ENCODE measurements around the gene DLEC1. TPM values are rescaled to one million over a fixed set of nuclear protein-coding genes. Genes with fewer than 3 reads are reported as not detected.
A peak's percentile ranks its signal among the peaks of the same experiment; 100 is the strongest.

Gene DLEC1
- polyA plus RNA-seq, 1 donor from 2014 or later = 0.25 TPM

DNA sequence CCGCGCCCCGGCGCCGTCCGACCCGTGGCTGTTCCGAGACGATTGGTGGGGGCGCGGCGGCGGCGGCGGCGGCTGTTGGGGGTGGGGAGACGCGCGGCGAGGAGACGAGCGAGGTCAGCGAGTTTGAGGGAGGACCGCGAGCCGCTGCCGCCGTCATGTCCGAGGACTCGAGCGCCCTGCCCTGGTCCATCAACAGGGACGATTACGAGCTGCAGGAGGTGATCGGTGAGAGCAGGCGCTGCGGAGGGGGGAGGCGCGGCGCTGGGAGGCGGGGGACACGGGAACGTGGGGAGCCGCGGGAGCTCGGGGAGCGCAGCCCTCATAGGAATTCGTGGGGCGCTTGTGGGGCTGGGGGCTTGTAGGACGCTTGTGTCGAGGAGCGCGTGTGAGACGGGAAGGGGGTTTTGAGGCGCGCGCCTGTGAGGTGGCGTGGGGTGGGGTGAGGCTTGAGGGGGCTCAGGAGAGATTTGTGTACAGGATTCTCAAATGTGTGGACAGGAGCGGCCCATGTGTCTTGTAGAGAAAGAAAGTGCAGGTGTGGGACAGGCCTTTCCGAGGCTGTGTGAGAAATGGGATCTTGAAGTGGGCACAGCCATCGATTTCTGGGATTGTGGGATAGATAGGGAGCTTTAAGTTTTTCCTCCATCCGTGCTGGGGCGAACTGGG is 126.8 kb downstream of the DLEC1 start:
- H3K36me3 ChIP-seq (ENCODE audit: insufficient read depth, low read length) = no peaks in the 10 kb centered on the region
- no peak for TF ChIP-seq EZH2 (IDR thresholded peaks at IDR 0.05; ENCODE audit: borderline replicate concordance, insufficient read depth, low read length, poor library complexity, severe bottlenecking)
- no peak for TF ChIP-seq TAF1 (IDR thresholded peaks at IDR 0.05; ENCODE audit: low read depth)
- TF ChIP-seq MXI1 (conservative IDR thresholded peaks at IDR 0.05; ENCODE audit: poor library complexity, severe bottlenecking) = peak; percentile 7
- TF ChIP-seq, protein P1, sequence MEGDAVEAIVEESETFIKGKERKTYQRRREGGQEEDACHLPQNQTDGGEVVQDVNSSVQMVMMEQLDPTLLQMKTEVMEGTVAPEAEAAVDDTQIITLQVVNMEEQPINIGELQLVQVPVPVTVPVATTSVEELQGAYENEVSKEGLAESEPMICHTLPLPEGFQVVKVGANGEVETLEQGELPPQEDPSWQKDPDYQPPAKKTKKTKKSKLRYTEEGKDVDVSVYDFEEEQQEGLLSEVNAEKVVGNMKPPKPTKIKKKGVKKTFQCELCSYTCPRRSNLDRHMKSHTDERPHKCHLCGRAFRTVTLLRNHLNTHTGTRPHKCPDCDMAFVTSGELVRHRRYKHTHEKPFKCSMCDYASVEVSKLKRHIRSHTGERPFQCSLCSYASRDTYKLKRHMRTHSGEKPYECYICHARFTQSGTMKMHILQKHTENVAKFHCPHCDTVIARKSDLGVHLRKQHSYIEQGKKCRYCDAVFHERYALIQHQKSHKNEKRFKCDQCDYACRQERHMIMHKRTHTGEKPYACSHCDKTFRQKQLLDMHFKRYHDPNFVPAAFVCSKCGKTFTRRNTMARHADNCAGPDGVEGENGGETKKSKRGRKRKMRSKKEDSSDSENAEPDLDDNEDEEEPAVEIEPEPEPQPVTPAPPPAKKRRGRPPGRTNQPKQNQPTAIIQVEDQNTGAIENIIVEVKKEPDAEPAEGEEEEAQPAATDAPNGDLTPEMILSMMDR (IDR thresholded peaks at IDR 0.05; ENCODE audit: poor library complexity, severe bottlenecking) = peak; percentile 13
- no peak for TF ChIP-seq POLR2AphosphoS5 (IDR thresholded peaks at IDR 0.05)
- peak overlapping the region; percentile 87 for H3K9ac ChIP-seq (ENCODE audit: low read length)
- peak overlapping the region; percentile 97 for H3K27ac ChIP-seq (ENCODE audit: low read length)
- no peaks in the 10 kb centered on the region for H3K27me3 ChIP-seq (ENCODE audit: insufficient read depth, low read depth, low read length)
- no peaks in the 10 kb centered on the region for H3K9me3 ChIP-seq (ENCODE audit: low read length)
- no peaks in the 10 kb centered on the region for H4K20me1 ChIP-seq (ENCODE audit: insufficient read depth)
- no peaks in the 10 kb centered on the region for H3K9me2 ChIP-seq (ENCODE audit: insufficient read depth, low read length)
- peak overlapping the region; percentile 98 for H3K4me3 ChIP-seq (ENCODE audit: low read length)
- H2AFZ ChIP-seq (ENCODE audit: low read depth, low read length) = peak overlapping the region; percentile 71
- no peak overlapping the region for H3K4me2 ChIP-seq (ENCODE audit: low read length)
- H3K79me2 ChIP-seq (replicated peaks; ENCODE audit: insufficient read depth, low read length) = peaks cover 37% of the 10 kb centered on the region
- H3F3A ChIP-seq (ENCODE audit: insufficient read depth, low read length, poor library complexity, severe bottlenecking) = no peaks in the 10 kb centered on the region

DNA sequence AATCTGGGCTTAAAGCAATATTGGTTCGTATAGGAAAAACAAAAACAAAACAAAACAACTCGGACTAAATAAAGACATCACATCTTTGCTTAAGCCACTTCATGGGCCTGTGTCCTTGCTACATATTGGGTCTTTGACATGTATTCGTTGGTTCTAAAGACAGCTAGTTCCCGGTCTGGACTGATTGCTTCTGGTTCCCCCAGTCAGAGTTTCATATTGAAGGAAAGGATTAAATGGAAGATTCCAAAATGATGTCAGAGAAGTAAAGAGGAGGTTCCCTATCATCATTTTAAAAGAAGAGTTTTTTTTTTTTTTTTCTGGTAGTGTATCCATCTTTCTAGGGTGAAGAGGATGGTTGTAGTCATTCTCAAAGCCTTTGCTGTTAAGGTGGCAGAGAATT is 128.6 kb downstream of the DLEC1 start:
- Histone ChIP-seq H3K4me2 (ENCODE audit: low read length) (no peak overlapping the region), H3K79me2 (replicated peaks; ENCODE audit: insufficient read depth, low read length) (peaks cover 54% of the 10 kb centered on the region), H4K20me1 (ENCODE audit: insufficient read depth) (no peaks in the 10 kb centered on the region)

DNA sequence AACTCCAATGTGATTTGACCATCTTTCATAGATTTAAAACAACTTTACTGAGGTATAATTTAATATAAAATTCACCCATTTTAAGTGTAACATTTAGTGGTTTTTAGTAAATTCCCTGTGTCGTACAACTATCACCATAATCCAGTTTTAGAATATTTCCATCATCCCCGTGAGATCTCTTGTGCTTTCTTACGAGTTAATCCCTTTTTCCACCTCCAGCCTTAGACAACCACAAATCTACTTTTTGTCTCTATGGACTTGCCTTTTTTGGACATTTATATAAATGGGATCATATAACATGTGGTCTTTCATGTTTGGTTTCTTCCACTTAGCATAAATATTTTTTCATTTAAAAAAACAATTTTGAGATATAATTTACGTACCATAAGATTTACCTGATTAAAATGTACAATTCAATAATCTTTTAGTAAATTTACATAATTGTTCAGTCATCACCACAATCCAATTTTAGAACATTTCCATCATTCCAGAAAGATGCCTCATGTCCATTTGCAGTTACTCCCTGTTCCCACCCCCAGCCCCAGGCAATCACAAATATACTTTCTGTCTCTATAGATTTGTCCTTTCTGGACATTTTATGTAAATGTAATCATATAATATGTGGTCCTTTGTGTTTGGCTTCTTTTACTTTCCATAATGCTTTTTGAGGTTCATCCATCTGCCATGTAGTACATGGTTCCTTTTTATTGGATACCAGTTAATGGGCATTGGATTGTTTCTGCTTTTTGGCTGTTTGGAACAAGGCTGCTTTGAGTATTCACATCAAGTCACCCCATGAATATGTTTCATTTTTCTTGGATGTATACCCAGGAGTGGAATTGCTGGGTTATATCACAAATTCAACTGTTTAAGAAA is 129.4 kb downstream of the DLEC1 start:
- Histone ChIP-seq H3K4me2 (ENCODE audit: low read length) (no peak overlapping the region), H3K79me2 (replicated peaks; ENCODE audit: insufficient read depth, low read length) (peaks cover 62% of the 10 kb centered on the region)

More for the DNA sequence above, 128.6 kb downstream of the DLEC1 start:
- Histone ChIP-seq H3K27me3 (ENCODE audit: insufficient read depth, low read depth, low read length) (no peaks in the 10 kb centered on the region), H3F3A (ENCODE audit: insufficient read depth, low read length, poor library complexity, severe bottlenecking) (no peaks in the 10 kb centered on the region), H3K36me3 (ENCODE audit: insufficient read depth, low read length) (no peaks in the 10 kb centered on the region), H3K9me2 (ENCODE audit: insufficient read depth, low read length) (no peaks in the 10 kb centered on the region), H3K27ac (ENCODE audit: low read length) (no peak overlapping the region), H3K9me3 (ENCODE audit: low read length) (no peaks in the 10 kb centered on the region), H3K4me3 (ENCODE audit: low read length) (peak overlapping the region; percentile 98), H2AFZ (ENCODE audit: low read depth, low read length) (no peak overlapping the region), H3K9ac (ENCODE audit: low read length) (no peak overlapping the region)
- TF ChIP-seq EP300 (conservative IDR thresholded peaks at IDR 0.05; ENCODE audit: poor library complexity, severe bottlenecking) = no peak
- TF ChIP-seq EZH2 (IDR thresholded peaks at IDR 0.05; ENCODE audit: borderline replicate concordance, insufficient read depth, low read length, poor library complexity, severe bottlenecking) = no peak
- no peak for TF ChIP-seq POLR2AphosphoS5 (IDR thresholded peaks at IDR 0.05)
- no peak for TF ChIP-seq MXI1 (conservative IDR thresholded peaks at IDR 0.05; ENCODE audit: poor library complexity, severe bottlenecking)
- no peak for TF ChIP-seq TAF1 (IDR thresholded peaks at IDR 0.05; ENCODE audit: low read depth)

More for the DNA sequence above, 129.4 kb downstream of the DLEC1 start:
- no peaks in the 10 kb centered on the region for H3F3A ChIP-seq (ENCODE audit: insufficient read depth, low read length, poor library complexity, severe bottlenecking)
- no peaks in the 10 kb centered on the region for H3K27me3 ChIP-seq (ENCODE audit: insufficient read depth, low read depth, low read length)
- H3K36me3 ChIP-seq (ENCODE audit: insufficient read depth, low read length) = no peaks in the 10 kb centered on the region
- TF ChIP-seq SMC3 (conservative IDR thresholded peaks at IDR 0.05; ENCODE audit: poor library complexity) = no peak
- no peaks in the 10 kb centered on the region for H4K20me1 ChIP-seq (ENCODE audit: insufficient read depth)
- H3K9me2 ChIP-seq (ENCODE audit: insufficient read depth, low read length) = no peaks in the 10 kb centered on the region
- no peak overlapping the region for H3K9ac ChIP-seq (ENCODE audit: low read length)
- H3K4me3 ChIP-seq (ENCODE audit: low read length) = peak overlapping the region; percentile 98
- no peak overlapping the region for H2AFZ ChIP-seq (ENCODE audit: low read depth, low read length)
- no peaks in the 10 kb centered on the region for H3K9me3 ChIP-seq (ENCODE audit: low read length)
- H3K27ac ChIP-seq (ENCODE audit: low read length) = no peak overlapping the region
